KOPT-K1 (cell line): ENCODE data around the gene SDK2.

Experiments
- H3K27ac ChIP-seq: fragments of 200-600 bp; sonication (generic); 2 replicates; pipeline ENCODE4 v1.5.1; 2016; ENCODE audit warnings: antibody characterized with exemption, mild to moderate bottlenecking, low read depth, low read length; ENCODE audit not compliant: poor library complexity, severe bottlenecking
- H3K36me3 ChIP-seq: fragments of 200-600 bp; sonication (generic); 2 replicates; pipeline ENCODE4 v1.5.1; 2017; ENCODE audit warnings: antibody characterized with exemption, mild to moderate bottlenecking, low read length, moderate library complexity; ENCODE audit not compliant: insufficient read depth
- H3K9me3 ChIP-seq: fragments of 200-600 bp; sonication (generic); 2 replicates; pipeline ENCODE4 v1.5.1; 2017; ENCODE audit warnings: antibody characterized with exemption, low read length, mild to moderate bottlenecking; ENCODE audit not compliant: insufficient read depth, poor library complexity, severe bottlenecking

Gene SDK2

GRCh38 chr17:73628642-73629552 is 15.3 kb downstream of the SDK2 start:
- Histone ChIP-seq H3K36me3 (no peaks in the 10 kb centered on the region), H3K9me3 (no peaks in the 10 kb centered on the region), H3K27ac (no peak overlapping the region)

GRCh38 chr17:73625991-73626673 is 18.1 kb downstream of the SDK2 start:
- Histone ChIP-seq H3K27ac (no peak overlapping the region), H3K9me3 (no peaks in the 10 kb centered on the region), H3K36me3 (no peaks in the 10 kb centered on the region)

- no peaks in the 10 kb centered on the region for H3K36me3 ChIP-seq
- H3K27ac ChIP-seq: no peak overlapping the region
- no peaks in the 10 kb centered on the region for H3K9me3 ChIP-seq
Observed at GRCh38 chr17:73625006-73625405, 19.2 kb downstream of the SDK2 start.

GRCh38 chr17:73624496-73624988 is 19.7 kb downstream of the SDK2 start:
- H3K27ac ChIP-seq: no peak overlapping the region
- H3K9me3 ChIP-seq: peaks cover 5% of the 10 kb centered on the region
- H3K36me3 ChIP-seq: no peaks in the 10 kb centered on the region

- Histone ChIP-seq H3K27ac (no peak overlapping the region), H3K36me3 (no peaks in the 10 kb centered on the region), H3K9me3 (peaks cover 12% of the 10 kb centered on the region)
Observed at GRCh38 chr17:73623818-73624217, 20.4 kb downstream of the SDK2 start.

GRCh38 chr17:73623247-73623646 is 21.0 kb downstream of the SDK2 start:
- H3K36me3 ChIP-seq: no peaks in the 10 kb centered on the region
- peaks cover 18% of the 10 kb centered on the region for H3K9me3 ChIP-seq
- no peak overlapping the region for H3K27ac ChIP-seq

- peaks cover 24% of the 10 kb centered on the region for H3K9me3 ChIP-seq
- H3K36me3 ChIP-seq: no peaks in the 10 kb centered on the region
- no peak overlapping the region for H3K27ac ChIP-seq
Observed at GRCh38 chr17:73622381-73622780, 21.9 kb downstream of the SDK2 start.

- Histone ChIP-seq H3K9me3 (peaks cover 24% of the 10 kb centered on the region), H3K36me3 (no peaks in the 10 kb centered on the region), H3K27ac (no peak overlapping the region)
Observed at GRCh38 chr17:73621685-73622084, 22.6 kb downstream of the SDK2 start.

GRCh38 chr17:73620414-73620813 is 23.8 kb downstream of the SDK2 start:
- Histone ChIP-seq H3K36me3 (no peaks in the 10 kb centered on the region), H3K9me3 (peaks cover 24% of the 10 kb centered on the region), H3K27ac (no peak overlapping the region)

- Histone ChIP-seq H3K27ac (no peak overlapping the region), H3K9me3 (peaks cover 24% of the 10 kb centered on the region), H3K36me3 (no peaks in the 10 kb centered on the region)
Observed at GRCh38 chr17:73617501-73617900, 26.7 kb downstream of the SDK2 start.

- H3K9me3 ChIP-seq: peaks cover 24% of the 10 kb centered on the region
- H3K36me3 ChIP-seq: no peaks in the 10 kb centered on the region
- no peak overlapping the region for H3K27ac ChIP-seq
Observed at GRCh38 chr17:73616873-73617404, 27.3 kb downstream of the SDK2 start.

- H3K36me3 ChIP-seq: no peaks in the 10 kb centered on the region
- no peak overlapping the region for H3K27ac ChIP-seq
- H3K9me3 ChIP-seq: peaks cover 24% of the 10 kb centered on the region
Observed at GRCh38 chr17:73616120-73616872, 27.9 kb downstream of the SDK2 start.

- no peak overlapping the region for H3K27ac ChIP-seq
- no peaks in the 10 kb centered on the region for H3K36me3 ChIP-seq
- peaks cover 16% of the 10 kb centered on the region for H3K9me3 ChIP-seq
Observed at GRCh38 chr17:73614256-73614655, 30.0 kb downstream of the SDK2 start.

GRCh38 chr17:73613271-73614233 is 30.7 kb downstream of the SDK2 start:
- peaks cover 9% of the 10 kb centered on the region for H3K9me3 ChIP-seq
- no peak overlapping the region for H3K27ac ChIP-seq

More at GRCh38 chr17:73613271-73614233, 30.7 kb downstream of the SDK2 start:
- no peaks in the 10 kb centered on the region for H3K36me3 ChIP-seq
